ENCODE results near the gene SPINK6. TPM values are rescaled to one million over a fixed set of nuclear protein-coding genes. Genes with fewer than 3 reads are reported as not detected.

The SPINK6 gene
- total and polyA plus RNA-seq, 12 donors = 0.33 to 0.54 TPM; not detected in 10

- intact Hi-C loops (cut with DNase I) = no loop called here
- H3K4me3 ChIP-seq = no peak overlapping the region
Observed at GRCh38 chr5:148229840-148230239, 27.0 kb downstream of the SPINK6 start.

GRCh38 chr5:148230240-148230639, 27.4 kb downstream of the SPINK6 start:
- no peak for TF ChIP-seq CTCF (IDR thresholded peaks at IDR 0.05)
- TF ChIP-seq POLR2A (IDR thresholded peaks at IDR 0.05) = no peak
- intact Hi-C loops (cut with DNase I) = no loop called here
- Histone ChIP-seq H3K36me3 (replicated peaks in 1 of 2) (no peaks in the 10 kb centered on the region), H3K4me1 (replicated peaks in 1 of 2) (no peaks in the 10 kb centered on the region), H3K27me3 (no peaks in the 10 kb centered on the region), H3K9me3 (replicated peaks in 1 of 3) (no peaks in the 10 kb centered on the region), H3K4me3 (no peak overlapping the region), H3K27ac (no peak overlapping the region)
- WGBS, 4 donors = 89 to 93% (median 90%) methylated on average over 7 of the region's 7 CpGs
- DNase-seq = no peak

More at GRCh38 chr5:148229840-148230239, 27.0 kb downstream of the SPINK6 start:
- no peaks in the 10 kb centered on the region for H3K9me3 ChIP-seq (replicated peaks in 1 of 3)
- DNase-seq = no peak
- H3K36me3 ChIP-seq (replicated peaks in 1 of 2) = no peaks in the 10 kb centered on the region
- H3K4me1 ChIP-seq (replicated peaks in 1 of 2) = no peaks in the 10 kb centered on the region
- H3K27ac ChIP-seq = no peak overlapping the region
- no peaks in the 10 kb centered on the region for H3K27me3 ChIP-seq
- TF ChIP-seq CTCF (IDR thresholded peaks at IDR 0.05) = no peak
- no peak for TF ChIP-seq POLR2A (IDR thresholded peaks at IDR 0.05)

GRCh38 chr5:148237785-148238417, 35.1 kb downstream of the SPINK6 start:
- Histone ChIP-seq H3K4me1 (replicated peaks in 1 of 2) (no peaks in the 10 kb centered on the region), H3K9me3 (replicated peaks in 1 of 3) (no peaks in the 10 kb centered on the region), H3K27ac (no peak overlapping the region), H3K27me3 (peaks cover 6% of the 10 kb centered on the region), H3K36me3 (replicated peaks in 1 of 2) (no peaks in the 10 kb centered on the region), H3K4me3 (no peak overlapping the region)
- DNase-seq = no peak
- 23 to 38% (median 27%) methylated on average over 4 of the region's 4 CpGs for WGBS, 4 donors
- intact Hi-C loops (cut with DNase I) = no loop called here
- TF ChIP-seq POLR2A (IDR thresholded peaks at IDR 0.05) (no peak), CTCF (IDR thresholded peaks at IDR 0.05) (no peak)

- peaks cover 6% of the 10 kb centered on the region for H3K27me3 ChIP-seq
- intact Hi-C loops (cut with DNase I) = no loop called here
- no peak for DNase-seq
- H3K27ac ChIP-seq = no peak within 1 kb of the TSS
- H3K4me3 ChIP-seq = no peak within 1 kb of the TSS
- no peaks in the 10 kb centered on the region for H3K4me1 ChIP-seq (replicated peaks in 1 of 2)
- H3K9me3 ChIP-seq (replicated peaks in 1 of 3) = no peaks in the 10 kb centered on the region
- TF ChIP-seq POLR2A (IDR thresholded peaks at IDR 0.05) = no peak
- no peak for TF ChIP-seq CTCF (IDR thresholded peaks at IDR 0.05)
- 69 to 88% (median 80%) methylated on average over 2 of the region's 2 CpGs for WGBS, 4 donors
- H3K36me3 ChIP-seq (replicated peaks in 1 of 2) = no peaks in the 10 kb centered on the region
Observed at GRCh38 chr5:148238418-148238794, 35.6 kb downstream of the SPINK6 start, which contains the start of gene MARCOL. Gene MARCOL, plus strand, starts transcription at chr5:148238525. Its CDS starts 73 bp downstream, at chr5:148238598.

Data from adrenal gland (tissue), 12 donors.